ENCODE measurements around the gene THPO. TPM values are rescaled to one million over a fixed set of nuclear protein-coding genes. Genes with fewer than 3 reads are reported as not detected.
A peak's percentile ranks its signal among the peaks of the same experiment; 100 is the strongest.

Gene THPO
- total and polyA plus RNA-seq, 9 of the 15 experiments (the other 6 are each of a cell fraction or from before 2014, with no cell fraction given) = 0.11 to 1.1 (median 0.35) TPM; not detected in 1

DNA sequence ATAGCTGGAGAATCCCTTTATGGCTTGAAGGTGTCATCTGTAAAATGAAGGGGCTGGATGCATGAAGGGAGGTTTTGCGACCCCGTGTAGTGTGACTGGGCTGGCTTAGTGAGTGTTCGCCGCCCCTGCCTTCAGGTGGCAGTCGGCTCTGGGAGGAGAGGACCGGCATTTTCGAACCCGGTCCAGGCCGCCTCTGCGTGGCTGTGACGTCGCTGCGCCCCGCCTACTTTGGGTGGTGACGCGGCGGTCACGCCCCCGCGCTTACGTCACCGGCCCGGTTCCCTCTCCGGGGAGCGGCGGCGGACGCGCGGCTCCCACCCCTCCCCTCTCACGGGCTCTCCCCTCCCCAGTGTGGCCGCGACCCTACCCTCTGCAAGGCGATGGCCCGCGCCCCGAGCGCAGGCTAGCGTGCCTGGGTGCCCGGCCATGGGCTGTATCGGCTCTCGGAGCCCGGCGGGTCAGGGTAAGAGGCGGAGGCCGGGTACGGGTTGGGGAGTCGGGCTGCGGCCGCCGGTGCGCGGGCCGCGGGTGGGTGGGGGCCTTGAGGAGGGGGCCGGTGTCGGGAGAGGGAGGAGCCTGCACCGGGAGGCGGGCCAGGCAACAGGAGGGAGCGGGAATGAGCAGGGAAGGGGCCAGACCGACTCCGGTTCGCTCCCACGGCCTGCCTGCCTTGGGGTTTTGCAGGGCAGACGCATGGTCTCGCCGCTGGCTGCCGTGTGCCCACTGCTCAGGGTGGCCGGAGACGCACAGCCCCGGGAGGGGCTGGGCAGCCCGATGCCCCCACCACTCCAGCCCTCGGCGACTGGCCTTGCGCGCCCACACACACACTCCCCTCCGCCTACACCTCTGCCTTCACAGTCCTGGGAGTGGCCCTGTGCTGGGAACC lies 42.1 kb downstream of the THPO start (continued):
- TF ChIP-seq TFAP4 (CRISPR knock-in tag; IDR thresholded peaks at IDR 0.05; ENCODE audit: borderline replicate concordance) = peak; percentile 59
- peak; percentile 96 for TF ChIP-seq ATF7 (IDR thresholded peaks at IDR 0.05)
- no peak for TF ChIP-seq GABPA (tag; conservative IDR thresholded peaks at IDR 0.05; ENCODE audit: low read depth)
- TF ChIP-seq, protein P1, sequence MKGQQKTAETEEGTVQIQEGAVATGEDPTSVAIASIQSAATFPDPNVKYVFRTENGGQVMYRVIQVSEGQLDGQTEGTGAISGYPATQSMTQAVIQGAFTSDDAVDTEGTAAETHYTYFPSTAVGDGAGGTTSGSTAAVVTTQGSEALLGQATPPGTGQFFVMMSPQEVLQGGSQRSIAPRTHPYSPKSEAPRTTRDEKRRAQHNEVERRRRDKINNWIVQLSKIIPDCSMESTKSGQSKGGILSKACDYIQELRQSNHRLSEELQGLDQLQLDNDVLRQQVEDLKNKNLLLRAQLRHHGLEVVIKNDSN (CRISPR knock-in tag; IDR thresholded peaks at IDR 0.05) = peak; percentile 64
- TF ChIP-seq ZNF212 (CRISPR knock-in tag; IDR thresholded peaks at IDR 0.05) = no peak
- TF ChIP-seq ATF1 (CRISPR knock-in tag; IDR thresholded peaks at IDR 0.05) = peak; percentile 84
- TF ChIP-seq ATF1 (tag; IDR thresholded peaks at IDR 0.05) = peak; percentile 99
- TF ChIP-seq VEZF1 (CRISPR knock-in tag; IDR thresholded peaks at IDR 0.05) = peak; percentile 83
- no peak for TF ChIP-seq ZFP1 (CRISPR knock-in tag; IDR thresholded peaks at IDR 0.05)
- TF ChIP-seq, protein P2, sequence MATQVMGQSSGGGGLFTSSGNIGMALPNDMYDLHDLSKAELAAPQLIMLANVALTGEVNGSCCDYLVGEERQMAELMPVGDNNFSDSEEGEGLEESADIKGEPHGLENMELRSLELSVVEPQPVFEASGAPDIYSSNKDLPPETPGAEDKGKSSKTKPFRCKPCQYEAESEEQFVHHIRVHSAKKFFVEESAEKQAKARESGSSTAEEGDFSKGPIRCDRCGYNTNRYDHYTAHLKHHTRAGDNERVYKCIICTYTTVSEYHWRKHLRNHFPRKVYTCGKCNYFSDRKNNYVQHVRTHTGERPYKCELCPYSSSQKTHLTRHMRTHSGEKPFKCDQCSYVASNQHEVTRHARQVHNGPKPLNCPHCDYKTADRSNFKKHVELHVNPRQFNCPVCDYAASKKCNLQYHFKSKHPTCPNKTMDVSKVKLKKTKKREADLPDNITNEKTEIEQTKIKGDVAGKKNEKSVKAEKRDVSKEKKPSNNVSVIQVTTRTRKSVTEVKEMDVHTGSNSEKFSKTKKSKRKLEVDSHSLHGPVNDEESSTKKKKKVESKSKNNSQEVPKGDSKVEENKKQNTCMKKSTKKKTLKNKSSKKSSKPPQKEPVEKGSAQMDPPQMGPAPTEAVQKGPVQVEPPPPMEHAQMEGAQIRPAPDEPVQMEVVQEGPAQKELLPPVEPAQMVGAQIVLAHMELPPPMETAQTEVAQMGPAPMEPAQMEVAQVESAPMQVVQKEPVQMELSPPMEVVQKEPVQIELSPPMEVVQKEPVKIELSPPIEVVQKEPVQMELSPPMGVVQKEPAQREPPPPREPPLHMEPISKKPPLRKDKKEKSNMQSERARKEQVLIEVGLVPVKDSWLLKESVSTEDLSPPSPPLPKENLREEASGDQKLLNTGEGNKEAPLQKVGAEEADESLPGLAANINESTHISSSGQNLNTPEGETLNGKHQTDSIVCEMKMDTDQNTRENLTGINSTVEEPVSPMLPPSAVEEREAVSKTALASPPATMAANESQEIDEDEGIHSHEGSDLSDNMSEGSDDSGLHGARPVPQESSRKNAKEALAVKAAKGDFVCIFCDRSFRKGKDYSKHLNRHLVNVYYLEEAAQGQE (IDR thresholded peaks at IDR 0.05; ENCODE audit: borderline replicate concordance) = peak; percentile 52
- TF ChIP-seq, protein P2 (CRISPR knock-in tag; IDR thresholded peaks at IDR 0.05; ENCODE audit: low read depth) = 0 out of 2 replicates have a peak, but pooled peaks have one; percentile 50
- TF ChIP-seq, protein P3, sequence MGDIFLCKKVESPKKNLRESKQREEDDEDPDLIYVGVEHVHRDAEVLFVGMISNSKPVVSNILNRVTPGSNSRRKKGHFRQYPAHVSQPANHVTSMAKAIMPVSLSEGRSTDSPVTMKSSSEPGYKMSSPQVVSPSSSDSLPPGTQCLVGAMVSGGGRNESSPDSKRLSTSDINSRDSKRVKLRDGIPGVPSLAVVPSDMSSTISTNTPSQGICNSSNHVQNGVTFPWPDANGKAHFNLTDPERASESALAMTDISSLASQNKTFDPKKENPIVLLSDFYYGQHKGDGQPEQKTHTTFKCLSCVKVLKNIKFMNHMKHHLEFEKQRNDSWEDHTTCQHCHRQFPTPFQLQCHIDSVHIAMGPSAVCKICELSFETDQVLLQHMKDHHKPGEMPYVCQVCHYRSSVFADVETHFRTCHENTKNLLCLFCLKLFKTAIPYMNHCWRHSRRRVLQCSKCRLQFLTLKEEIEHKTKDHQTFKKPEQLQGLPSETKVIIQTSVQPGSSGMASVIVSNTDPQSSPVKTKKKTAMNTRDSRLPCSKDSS (IDR thresholded peaks at IDR 0.05; ENCODE audit: low read depth, partially characterized antibody) = no peak
- no peak; a peak in 1 of 4 replicates for TF ChIP-seq TEAD1 (CRISPR knock-in tag; IDR thresholded peaks at IDR 0.05)
- TF ChIP-seq CBX1 (IDR thresholded peaks at IDR 0.05; ENCODE audit: low read depth) = no peak

Measured in K562 (cell line).